KBM-7 (cell line): ENCODE data around the gene PXYLP1.

ENCODE experiments used
- DNase-seq: peaks from one replicate; pipeline ENCODE4 v3.0.0-alpha.2; 2015
- in situ Hi-C: fragments of 300-500 bp; cut with MboI; formaldehyde crosslinking; loops from 2 replicates; pipeline ENCODE4 v1.14.3; 2020; ENCODE audit warnings: low sequenced_read_pairs, low pct_unique_long_range_greater_than_20kb, mixed read lengths

The PXYLP1 gene

GRCh38 chr3:141266797-141267555 is 35.4 kb downstream of the PXYLP1 start:
- no peak for DNase-seq
- in situ Hi-C loops = no loop called here

GRCh38 chr3:141267629-141268028 is 36.0 kb downstream of the PXYLP1 start:
- in situ Hi-C loops = no loop called here
- no peak for DNase-seq

- in situ Hi-C loops = no loop called here
- no peak for DNase-seq
These were observed 36.7 kb downstream of the PXYLP1 start for GRCh38 chr3:141268306-141268705.

- in situ Hi-C loops = no loop called here
- DNase-seq = no peak
These were observed 37.2 kb downstream of the PXYLP1 start for GRCh38 chr3:141268791-141269190.

- no peak for DNase-seq
- in situ Hi-C loops = no loop called here
These were observed 38.3 kb downstream of the PXYLP1 start for GRCh38 chr3:141269961-141270360.

- in situ Hi-C loops = no loop called here
- DNase-seq = no peak
These were observed 39.8 kb downstream of the PXYLP1 start for GRCh38 chr3:141271279-141272030.

GRCh38 chr3:141272906-141273662 is 41.5 kb downstream of the PXYLP1 start:
- DNase-seq = no peak
- in situ Hi-C loops = no loop called here

- in situ Hi-C loops = no loop called here
- DNase-seq = no peak
These were observed 42.2 kb downstream of the PXYLP1 start for GRCh38 chr3:141273700-141274410.

- in situ Hi-C loops = no loop called here
- DNase-seq = no peak
These were observed 42.9 kb downstream of the PXYLP1 start for GRCh38 chr3:141274411-141275031.

- DNase-seq = peak; percentile 37
- in situ Hi-C loops = no loop called here
These were observed 43.4 kb downstream of the PXYLP1 start for GRCh38 chr3:141275032-141275422.

GRCh38 chr3:141275511-141275910 is 43.9 kb downstream of the PXYLP1 start:
- in situ Hi-C loops = no loop called here
- no peak for DNase-seq

- in situ Hi-C loops = no loop called here
- DNase-seq = no peak
These were observed 44.3 kb downstream of the PXYLP1 start for GRCh38 chr3:141275973-141276372.

GRCh38 chr3:141276398-141276797 is 44.8 kb downstream of the PXYLP1 start:
- in situ Hi-C loops = no loop called here
- DNase-seq = no peak

- no peak for DNase-seq
- in situ Hi-C loops = no loop called here
These were observed 45.8 kb downstream of the PXYLP1 start for GRCh38 chr3:141277451-141277850.

GRCh38 chr3:141278196-141279076 is 46.8 kb downstream of the PXYLP1 start:
- no peak for DNase-seq
- in situ Hi-C loops = no loop called here

- in situ Hi-C loops = no loop called here
- peak; percentile 48 for DNase-seq
These were observed 47.7 kb downstream of the PXYLP1 start for GRCh38 chr3:141279077-141279967.

- in situ Hi-C loops = no loop called here
- DNase-seq = no peak
These were observed 48.5 kb downstream of the PXYLP1 start for GRCh38 chr3:141280086-141280485.
